HepG2 (cell line): Measurements from ENCODE around the gene PARP11.

ENCODE experiments used
- BRCA1 ChIP-seq: sonication (generic); formaldehyde crosslinking; IDR thresholded peaks from 2 replicates; pipeline ENCODE4 v1.4.0; 2020; ENCODE audit warnings: missing genetic modification reagents
- EEA1 ChIP-seq: sonication (generic); formaldehyde crosslinking; IDR thresholded peaks from 2 replicates; pipeline ENCODE4 v1.5.1; 2020; ENCODE audit warnings: mild to moderate bottlenecking, missing genetic modification reagents, borderline replicate concordance
- EZH2 ChIP-seq: conservative IDR thresholded peaks from 2 replicates; pipeline ENCODE4 v1.6.1; 2012; ENCODE audit warnings: mild to moderate bottlenecking, low read depth, low read length, moderate library complexity
- FOXK1 ChIP-seq: sonication (generic); formaldehyde crosslinking; IDR thresholded peaks from 2 replicates; pipeline ENCODE4 v1.4.0; 2020; ENCODE audit warnings: low read depth, missing genetic modification reagents, borderline replicate concordance
- HDAC6 ChIP-seq: fragments of 200-600 bp; sonication (generic); IDR thresholded peaks from 2 replicates; pipeline ENCODE4 v1.7.0; 2017; ENCODE audit warnings: mild to moderate bottlenecking, antibody characterized with exemption, low read length, low read depth
- RELA ChIP-seq: sonication (generic); formaldehyde crosslinking; IDR thresholded peaks from 2 replicates; pipeline ENCODE4 v1.4.0; 2020; ENCODE audit warnings: missing genetic modification reagents
- SALL2 ChIP-seq: sonication (generic); formaldehyde crosslinking; IDR thresholded peaks from 2 replicates; pipeline ENCODE4 v1.8.1; 2023; ENCODE audit warnings: mild to moderate bottlenecking, missing genetic modification reagents, inconsistent platforms
- TCF7 ChIP-seq: sonication (generic); IDR thresholded peaks from 2 replicates; pipeline ENCODE4 v1.6.1; 2016; ENCODE audit warnings: antibody characterized with exemption, low read depth
- TRIM24 ChIP-seq: sonication (generic); formaldehyde crosslinking; IDR thresholded peaks from 2 replicates; pipeline ENCODE4 v1.8.0; 2022; ENCODE audit warnings: mild to moderate bottlenecking, missing genetic modification reagents
- ZBTB3 ChIP-seq: sonication (generic); formaldehyde crosslinking; IDR thresholded peaks from 2 replicates; pipeline ENCODE4 v1.4.0; 2020; ENCODE audit warnings: low read depth, mild to moderate bottlenecking, moderate library complexity, missing genetic modification reagents, borderline replicate concordance
- ZNF138 ChIP-seq: sonication (generic); formaldehyde crosslinking; IDR thresholded peaks from 2 replicates; pipeline ENCODE4 v1.5.0; 2020; ENCODE audit warnings: mild to moderate bottlenecking, low read depth, missing genetic modification reagents
- TF ChIP-seq, protein P1 (sequence below): sonication (generic); formaldehyde crosslinking; IDR thresholded peaks from 2 replicates; pipeline ENCODE4 v1.4.0; 2020; ENCODE audit warnings: missing genetic modification reagents, borderline replicate concordance
- TF ChIP-seq, protein P2 (sequence below): sonication (generic); formaldehyde crosslinking; IDR thresholded peaks from 2 replicates; pipeline ENCODE4 v1.5.0; 2020; ENCODE audit warnings: mild to moderate bottlenecking, missing genetic modification reagents, moderate library complexity

GRCh38 chr12:3842517-3842916, 30.7 kb downstream of the PARP11 start:
- no peak for TF ChIP-seq RELA (CRISPR knock-in tag)
- TF ChIP-seq EEA1 (CRISPR knock-in tag), result no peak
- TF ChIP-seq EZH2, result no peak
- TF ChIP-seq TCF7, result no peak
- no peak for TF ChIP-seq SALL2
- no peak for TF ChIP-seq ZNF138 (CRISPR knock-in tag)
- no peak for TF ChIP-seq HDAC6
- no peak for TF ChIP-seq BRCA1
- TF ChIP-seq TRIM24 (CRISPR knock-in tag), result no peak
- no peak for TF ChIP-seq FOXK1 (CRISPR knock-in tag)
- TF ChIP-seq, protein P1, sequence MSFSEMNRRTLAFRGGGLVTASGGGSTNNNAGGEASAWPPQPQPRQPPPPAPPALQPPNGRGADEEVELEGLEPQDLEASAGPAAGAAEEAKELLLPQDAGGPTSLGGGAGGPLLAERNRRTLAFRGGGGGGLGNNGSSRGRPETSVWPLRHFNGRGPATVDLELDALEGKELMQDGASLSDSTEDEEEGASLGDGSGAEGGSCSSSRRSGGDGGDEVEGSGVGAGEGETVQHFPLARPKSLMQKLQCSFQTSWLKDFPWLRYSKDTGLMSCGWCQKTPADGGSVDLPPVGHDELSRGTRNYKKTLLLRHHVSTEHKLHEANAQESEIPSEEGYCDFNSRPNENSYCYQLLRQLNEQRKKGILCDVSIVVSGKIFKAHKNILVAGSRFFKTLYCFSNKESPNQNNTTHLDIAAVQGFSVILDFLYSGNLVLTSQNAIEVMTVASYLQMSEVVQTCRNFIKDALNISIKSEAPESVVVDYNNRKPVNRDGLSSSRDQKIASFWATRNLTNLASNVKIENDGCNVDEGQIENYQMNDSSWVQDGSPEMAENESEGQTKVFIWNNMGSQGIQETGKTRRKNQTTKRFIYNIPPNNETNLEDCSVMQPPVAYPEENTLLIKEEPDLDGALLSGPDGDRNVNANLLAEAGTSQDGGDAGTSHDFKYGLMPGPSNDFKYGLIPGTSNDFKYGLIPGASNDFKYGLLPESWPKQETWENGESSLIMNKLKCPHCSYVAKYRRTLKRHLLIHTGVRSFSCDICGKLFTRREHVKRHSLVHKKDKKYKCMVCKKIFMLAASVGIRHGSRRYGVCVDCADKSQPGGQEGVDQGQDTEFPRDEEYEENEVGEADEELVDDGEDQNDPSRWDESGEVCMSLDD (CRISPR knock-in tag), result no peak
- TF ChIP-seq, protein P2, sequence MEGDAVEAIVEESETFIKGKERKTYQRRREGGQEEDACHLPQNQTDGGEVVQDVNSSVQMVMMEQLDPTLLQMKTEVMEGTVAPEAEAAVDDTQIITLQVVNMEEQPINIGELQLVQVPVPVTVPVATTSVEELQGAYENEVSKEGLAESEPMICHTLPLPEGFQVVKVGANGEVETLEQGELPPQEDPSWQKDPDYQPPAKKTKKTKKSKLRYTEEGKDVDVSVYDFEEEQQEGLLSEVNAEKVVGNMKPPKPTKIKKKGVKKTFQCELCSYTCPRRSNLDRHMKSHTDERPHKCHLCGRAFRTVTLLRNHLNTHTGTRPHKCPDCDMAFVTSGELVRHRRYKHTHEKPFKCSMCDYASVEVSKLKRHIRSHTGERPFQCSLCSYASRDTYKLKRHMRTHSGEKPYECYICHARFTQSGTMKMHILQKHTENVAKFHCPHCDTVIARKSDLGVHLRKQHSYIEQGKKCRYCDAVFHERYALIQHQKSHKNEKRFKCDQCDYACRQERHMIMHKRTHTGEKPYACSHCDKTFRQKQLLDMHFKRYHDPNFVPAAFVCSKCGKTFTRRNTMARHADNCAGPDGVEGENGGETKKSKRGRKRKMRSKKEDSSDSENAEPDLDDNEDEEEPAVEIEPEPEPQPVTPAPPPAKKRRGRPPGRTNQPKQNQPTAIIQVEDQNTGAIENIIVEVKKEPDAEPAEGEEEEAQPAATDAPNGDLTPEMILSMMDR (CRISPR knock-in tag), result no peak
- no peak for TF ChIP-seq ZBTB3 (CRISPR knock-in tag)
